GM19238 (cell line): ENCODE results near the gene C6orf62.
"Not testable (repeated sequence)": the region's sequence is repeated elsewhere in the genome, so short reads cannot be mapped to it uniquely, and the experiment has no call there.

Source experiments
- DNase-seq: peaks from one replicate; pipeline ENCODE4 v3.0.0; 2011; ENCODE audit warnings: low spot score; ENCODE audit not compliant: insufficient read length

C6orf62 gene

GRCh38 chr6:24702720-24703282 lies 16.2 kb downstream of the C6orf62 start:
- DNase-seq: no peak

GRCh38 chr6:24699521-24700359 lies 19.2 kb downstream of the C6orf62 start:
- no peak for DNase-seq

- no peak for DNase-seq
Observed at GRCh38 chr6:24696097-24696496, 22.9 kb downstream of the C6orf62 start.

- DNase-seq: not testable (repeated sequence)
Observed at GRCh38 chr6:24695635-24696034, 23.3 kb downstream of the C6orf62 start.

- no peak for DNase-seq
Observed at GRCh38 chr6:24694198-24694597, 24.8 kb downstream of the C6orf62 start.

GRCh38 chr6:24692848-24693592 lies 25.9 kb downstream of the C6orf62 start:
- no peak for DNase-seq

GRCh38 chr6:24692415-24692814 lies 26.5 kb downstream of the C6orf62 start:
- no peak for DNase-seq

- DNase-seq: no peak
Observed at GRCh38 chr6:24692003-24692402, 27.0 kb downstream of the C6orf62 start.

GRCh38 chr6:24691550-24691949 lies 27.4 kb downstream of the C6orf62 start:
- no peak for DNase-seq

GRCh38 chr6:24690593-24690992 lies 28.4 kb downstream of the C6orf62 start:
- DNase-seq: no peak

GRCh38 chr6:24689964-24690363 lies 29.0 kb downstream of the C6orf62 start:
- no peak for DNase-seq

- DNase-seq: no peak
Observed at GRCh38 chr6:24686946-24687345, 32.0 kb downstream of the C6orf62 start.

- DNase-seq: no peak
Observed at GRCh38 chr6:24686408-24686807, 32.5 kb downstream of the C6orf62 start.

- DNase-seq: no peak
Observed at GRCh38 chr6:24683297-24684296, 35.4 kb downstream of the C6orf62 start.

- no peak for DNase-seq
Observed at GRCh38 chr6:24680582-24680981, 38.4 kb downstream of the C6orf62 start.

GRCh38 chr6:24678792-24679352 lies 40.1 kb downstream of the C6orf62 start:
- not testable (repeated sequence) for DNase-seq

GRCh38 chr6:24673625-24674024 lies 45.3 kb downstream of the C6orf62 start:
- no peak for DNase-seq

- no peak for DNase-seq
Observed at GRCh38 chr6:24672620-24673182, 46.3 kb downstream of the C6orf62 start.

- DNase-seq: not testable (repeated sequence)
Observed at GRCh38 chr6:24671077-24671476, 47.9 kb downstream of the C6orf62 start.

GRCh38 chr6:24670492-24670891 lies 48.5 kb downstream of the C6orf62 start:
- not testable (repeated sequence) for DNase-seq
